Activated CD4-positive, alpha-beta T cell treated with anti-CD3 and anti-CD28 coated beads for 4 hours (primary cell): ENCODE measurements around the gene SDK1.

ENCODE experiments used
- DNase-seq, 2 donors: peaks; one replicate each; pipeline ENCODE4 v3.0.0-alpha.2; 2020

The SDK1 gene

GRCh38 chr7:4129481-4130122 lies 828.5 kb downstream of the SDK1 start:
- no peak for DNase-seq

DNA sequence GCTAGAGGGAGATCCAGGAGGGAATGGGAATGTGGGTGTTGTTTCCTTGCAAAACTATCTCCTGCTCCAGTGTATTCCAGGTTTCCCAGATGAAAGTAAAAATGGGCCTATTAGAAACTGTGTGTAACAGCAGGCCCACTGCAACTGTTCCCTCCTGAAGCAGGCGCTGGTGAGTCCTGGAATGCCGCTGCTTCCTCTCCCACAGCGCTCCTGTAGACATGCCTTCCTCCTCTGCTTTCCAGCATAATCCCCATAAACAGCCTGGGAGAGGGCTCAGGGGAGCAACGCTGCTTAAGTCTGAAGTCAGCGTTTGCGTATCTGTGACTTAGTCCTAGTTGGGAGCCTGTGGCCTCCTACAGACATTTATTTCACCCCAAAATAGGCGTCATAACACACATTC lies 830.0 kb downstream of the SDK1 start:
- DNase-seq = no peak

DNA sequence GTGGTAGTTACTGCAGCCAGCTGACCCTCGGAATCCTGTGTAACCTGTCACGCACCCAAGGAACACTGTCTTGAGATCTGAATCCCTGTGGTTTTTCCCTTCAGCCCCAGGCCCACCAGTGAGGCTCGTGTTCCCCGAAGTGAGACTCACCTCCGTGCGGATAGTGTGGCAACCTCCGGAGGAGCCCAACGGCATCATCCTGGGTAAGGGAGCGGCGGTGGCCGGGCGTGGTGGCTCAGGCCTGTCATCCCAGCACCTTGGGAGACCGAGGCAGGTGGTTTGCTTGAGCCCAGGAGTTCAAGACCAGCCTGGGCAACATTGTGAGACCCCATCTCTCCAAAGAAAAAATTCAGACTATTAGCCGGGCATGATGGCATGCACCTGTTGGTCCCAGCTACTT lies 831.2 kb downstream of the SDK1 start:
- DNase-seq = no peak

GRCh38 chr7:4133491-4134044 lies 832.5 kb downstream of the SDK1 start:
- no peak for DNase-seq

DNA sequence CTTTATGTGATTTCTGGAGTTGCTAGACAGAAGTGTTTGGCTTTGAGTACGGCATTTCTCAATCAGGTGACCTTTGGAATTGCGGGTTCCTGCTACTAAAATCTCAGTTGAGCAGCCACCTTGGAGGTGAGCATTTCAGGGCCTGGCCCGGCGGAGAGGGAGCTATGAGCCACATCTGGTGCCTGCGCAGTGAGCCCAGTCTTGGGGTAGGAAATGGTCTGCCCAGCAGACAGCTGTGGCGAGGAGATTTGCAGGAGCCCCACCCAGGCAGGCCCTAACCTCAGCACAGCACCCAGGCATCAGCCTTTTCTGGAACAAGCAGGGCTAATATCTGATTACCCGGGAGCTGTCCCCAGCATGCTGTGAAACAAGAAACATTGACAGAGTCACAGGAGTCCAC lies 833.2 kb downstream of the SDK1 start:
- DNase-seq = no peak

DNA sequence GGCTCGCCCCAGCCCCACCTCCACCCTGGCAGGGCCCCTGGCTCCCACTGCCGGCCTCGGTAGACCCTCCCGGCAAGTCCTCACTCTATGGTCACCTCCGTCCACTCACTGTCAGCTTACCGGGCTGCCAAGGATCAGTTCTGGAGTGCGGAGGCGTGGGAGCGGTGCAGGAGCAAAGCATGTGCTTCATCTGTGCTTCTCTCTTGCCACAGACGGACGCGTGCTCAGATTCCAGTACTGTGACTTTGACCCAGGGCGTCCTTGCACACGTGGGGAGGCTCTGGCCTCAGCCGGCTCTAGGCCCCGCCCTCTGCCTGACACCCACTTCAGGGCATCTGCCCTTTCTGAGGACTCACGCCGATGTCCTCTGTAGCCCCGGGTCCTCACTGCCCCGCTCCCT lies 833.6 kb downstream of the SDK1 start:
- no peak for DNase-seq

- DNase-seq = no peak
These were observed 834.2 kb downstream of the SDK1 start for GRCh38 chr7:4135301-4135700.

- no peak for DNase-seq
These were observed 835.0 kb downstream of the SDK1 start for GRCh38 chr7:4136036-4136435.

DNA sequence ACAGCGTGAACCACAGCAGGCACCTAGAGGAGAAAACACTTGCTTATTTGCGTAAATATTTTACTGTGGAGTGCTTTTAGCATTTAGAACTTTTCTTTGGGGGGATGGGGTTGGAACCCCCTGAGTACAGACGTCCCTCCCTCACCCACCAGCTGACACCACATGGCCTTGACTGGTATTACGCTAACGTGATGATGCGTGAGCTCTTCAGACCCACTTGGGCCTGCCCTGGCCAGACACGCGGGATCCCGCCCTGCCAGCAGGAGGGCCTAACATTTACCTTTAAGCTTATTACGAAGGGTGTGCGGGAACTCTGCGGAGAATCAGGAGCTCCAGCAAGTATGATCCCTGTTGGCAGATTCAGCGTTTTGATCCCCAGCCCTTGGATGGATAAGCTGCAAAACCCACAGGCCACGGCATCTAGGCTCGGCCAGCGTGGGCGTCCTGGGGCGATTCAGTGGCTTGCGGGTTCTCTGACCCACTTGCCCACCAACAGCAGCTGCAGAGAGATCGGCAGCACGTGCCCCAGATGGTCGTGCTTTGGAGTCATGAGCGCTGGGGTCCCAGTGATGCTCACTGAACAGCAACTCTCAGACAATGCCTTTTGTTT lies 835.6 kb downstream of the SDK1 start:
- no peak for DNase-seq

DNA sequence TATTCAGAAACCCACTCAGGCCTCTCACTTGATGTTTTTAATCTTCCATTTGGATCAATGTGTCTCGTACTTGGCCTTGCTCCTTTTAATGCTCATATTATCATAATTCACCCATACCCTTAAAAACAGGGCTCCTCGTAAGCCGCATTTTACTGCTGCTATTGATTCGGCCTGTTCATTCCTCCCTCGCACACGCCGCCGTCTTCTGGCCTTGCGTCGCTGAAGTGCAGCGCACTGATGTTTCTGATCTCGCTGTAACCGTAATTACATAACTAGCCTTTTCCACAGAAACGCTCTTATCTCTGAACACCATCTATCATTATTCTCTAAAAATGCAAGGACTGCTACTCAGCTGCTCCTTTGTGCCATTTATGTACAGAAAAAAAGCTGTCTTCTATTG lies 836.5 kb downstream of the SDK1 start:
- no peak for DNase-seq

- DNase-seq = no peak
These were observed 837.8 kb downstream of the SDK1 start for GRCh38 chr7:4138866-4139265.

- DNase-seq = no peak
These were observed 838.9 kb downstream of the SDK1 start for GRCh38 chr7:4139656-4140625.

GRCh38 chr7:4140933-4141332 lies 839.9 kb downstream of the SDK1 start:
- no peak for DNase-seq

DNA sequence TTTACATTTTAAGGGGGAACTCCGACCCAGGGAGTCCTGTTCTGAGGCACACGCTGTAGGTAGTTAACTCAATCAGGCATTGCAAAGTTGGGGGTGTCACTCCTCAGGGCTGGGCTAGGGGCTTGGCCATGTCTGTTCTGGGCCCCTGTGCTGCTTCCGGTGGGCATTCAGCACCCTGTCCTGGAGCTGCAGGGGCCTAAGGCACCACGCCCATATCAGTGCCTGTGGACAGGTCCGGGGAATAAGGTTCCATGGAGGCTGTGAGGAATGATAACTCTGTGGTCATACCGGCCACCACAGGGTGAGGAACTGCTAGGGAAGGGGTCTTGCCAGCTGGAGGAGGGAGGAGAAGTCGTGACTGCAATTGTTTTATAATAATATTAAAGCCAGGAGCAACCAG lies 842.0 kb downstream of the SDK1 start:
- DNase-seq = no peak

DNA sequence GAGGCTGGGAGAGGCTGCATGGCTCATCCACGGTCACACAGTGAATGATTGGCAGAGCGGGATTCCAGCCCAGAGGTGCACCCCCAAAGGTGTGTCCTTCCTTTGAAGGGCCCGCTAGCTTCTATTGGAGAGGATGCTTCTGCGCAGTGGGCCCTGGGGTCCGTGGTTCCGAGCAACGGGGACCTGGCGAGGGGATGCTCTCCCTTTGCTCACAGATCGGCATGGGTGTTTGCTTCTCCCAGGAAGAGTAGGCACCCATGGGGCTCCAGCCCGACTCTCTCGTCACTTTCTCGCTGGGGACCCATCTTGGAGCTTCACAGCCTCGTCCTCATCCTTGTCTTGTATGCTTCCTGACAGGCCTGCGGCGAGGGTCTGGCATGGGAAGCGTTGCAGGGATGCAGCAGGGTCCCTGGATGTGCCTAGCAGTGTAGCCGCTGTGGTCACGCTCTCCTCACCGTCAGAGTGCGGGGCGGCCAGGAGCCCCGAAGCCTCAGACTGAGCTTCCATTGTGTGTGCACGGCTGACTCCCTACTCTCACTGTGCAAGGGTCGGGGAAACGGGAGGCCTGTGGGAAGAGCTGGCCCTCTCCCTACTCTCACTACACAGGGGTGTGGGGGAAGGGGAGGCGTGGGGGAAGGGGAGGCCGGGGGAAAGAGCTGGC lies 842.6 kb downstream of the SDK1 start:
- no peak for DNase-seq

- DNase-seq = no peak
These were observed 843.2 kb downstream of the SDK1 start for GRCh38 chr7:4144172-4144701.

DNA sequence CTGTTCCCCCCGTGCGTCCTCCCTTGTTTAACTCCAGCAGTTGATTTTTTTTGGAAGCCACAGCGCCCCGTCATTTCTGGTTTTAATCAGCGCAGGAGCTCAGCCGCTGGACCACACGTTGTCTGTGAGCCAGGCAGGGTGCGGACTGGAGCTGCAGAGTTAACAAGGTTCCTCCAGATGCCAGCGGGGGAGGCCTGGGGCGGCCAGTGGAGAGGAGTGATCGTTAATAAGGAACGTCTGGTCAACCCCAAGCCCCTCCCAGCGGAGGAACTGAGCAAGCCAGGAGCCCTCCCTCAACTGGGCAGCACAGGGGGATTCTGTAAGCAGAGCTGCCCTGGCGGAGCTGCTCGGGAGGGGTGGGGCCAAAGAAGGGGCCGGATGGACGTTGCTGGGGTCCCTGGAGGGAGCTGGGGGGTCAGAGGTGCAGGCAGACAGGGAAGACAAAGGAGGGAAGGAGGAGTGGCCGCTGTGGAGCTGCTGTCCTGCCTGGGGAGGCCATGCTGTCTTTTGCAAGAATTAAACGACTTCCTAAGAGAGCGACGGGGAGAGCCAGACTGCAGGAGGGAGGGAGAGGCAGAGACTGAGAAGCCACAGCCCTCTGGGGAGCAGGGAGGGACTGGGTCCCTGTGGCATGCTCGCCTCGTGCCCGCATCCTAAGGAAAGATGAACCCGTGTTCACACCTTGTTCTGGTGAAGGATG lies 843.9 kb downstream of the SDK1 start:
- DNase-seq = no peak

DNA sequence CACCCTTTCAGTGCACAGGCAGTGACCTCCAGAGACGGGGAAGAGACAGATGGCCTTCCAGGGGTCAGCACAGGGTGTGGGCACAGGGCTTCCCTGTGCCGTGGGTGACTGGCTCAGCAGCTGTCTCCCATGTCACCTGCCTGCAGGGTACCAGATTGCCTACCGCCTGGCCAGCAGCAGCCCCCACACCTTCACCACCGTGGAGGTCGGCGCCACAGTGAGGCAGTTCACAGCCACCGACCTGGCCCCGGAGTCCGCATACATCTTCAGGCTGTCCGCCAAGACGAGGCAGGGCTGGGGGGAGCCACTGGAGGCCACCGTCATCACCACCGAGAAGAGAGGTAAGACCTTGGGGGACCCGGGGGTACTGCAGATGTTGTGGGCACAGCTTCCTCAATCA lies 844.5 kb downstream of the SDK1 start:
- DNase-seq = no peak

DNA sequence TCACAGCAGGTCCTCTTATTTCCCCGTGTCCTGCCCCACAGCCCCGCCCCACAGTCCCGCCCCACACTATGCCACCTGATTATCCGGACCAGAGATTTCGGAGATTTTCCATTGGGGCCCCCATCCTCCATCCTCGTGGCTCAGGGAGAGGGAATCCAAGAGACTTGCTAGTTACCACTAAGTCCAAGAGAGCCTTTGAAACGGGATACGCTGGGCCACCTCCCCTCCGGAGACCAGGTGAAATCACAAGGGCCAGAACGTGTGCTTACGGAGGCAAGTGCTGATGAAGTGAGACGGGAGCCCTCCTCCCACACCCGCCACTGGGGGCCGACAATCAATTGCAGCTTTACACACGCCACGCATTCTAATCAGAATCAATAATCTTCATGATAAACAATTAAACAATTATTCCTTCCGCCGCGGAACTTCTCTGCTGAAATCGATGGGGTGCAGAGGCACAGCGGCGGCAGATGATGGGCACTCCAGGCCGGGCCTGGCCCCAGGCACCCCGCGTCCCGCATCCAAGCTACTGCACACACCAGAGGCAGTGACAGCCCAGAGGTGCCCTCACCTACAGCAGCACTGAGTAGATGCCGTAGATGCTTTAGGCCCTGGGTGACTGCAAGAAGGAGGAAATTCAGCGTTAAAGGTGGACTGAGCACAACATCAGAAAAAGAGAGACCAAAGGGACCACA lies 847.0 kb downstream of the SDK1 start:
- DNase-seq = no peak

DNA sequence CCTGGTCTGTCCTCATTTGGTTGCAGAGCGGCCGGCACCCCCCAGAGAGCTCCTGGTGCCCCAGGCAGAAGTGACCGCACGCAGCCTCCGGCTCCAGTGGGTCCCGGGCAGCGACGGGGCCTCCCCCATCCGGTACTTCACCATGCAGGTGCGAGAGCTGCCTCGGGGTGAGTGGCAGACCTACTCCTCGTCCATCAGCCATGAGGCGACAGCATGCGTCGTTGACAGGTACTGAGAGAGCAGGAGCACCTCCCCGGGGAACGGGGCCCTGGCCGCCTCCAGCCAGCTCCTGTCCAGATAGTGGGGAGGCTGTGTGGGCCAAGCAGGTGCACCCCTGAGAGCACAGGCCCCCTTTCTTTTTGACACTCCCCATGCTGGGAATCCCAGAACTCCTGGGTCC lies 848.2 kb downstream of the SDK1 start:
- no peak for DNase-seq

- DNase-seq = no peak
These were observed 848.6 kb downstream of the SDK1 start for GRCh38 chr7:4149645-4150044.

DNA sequence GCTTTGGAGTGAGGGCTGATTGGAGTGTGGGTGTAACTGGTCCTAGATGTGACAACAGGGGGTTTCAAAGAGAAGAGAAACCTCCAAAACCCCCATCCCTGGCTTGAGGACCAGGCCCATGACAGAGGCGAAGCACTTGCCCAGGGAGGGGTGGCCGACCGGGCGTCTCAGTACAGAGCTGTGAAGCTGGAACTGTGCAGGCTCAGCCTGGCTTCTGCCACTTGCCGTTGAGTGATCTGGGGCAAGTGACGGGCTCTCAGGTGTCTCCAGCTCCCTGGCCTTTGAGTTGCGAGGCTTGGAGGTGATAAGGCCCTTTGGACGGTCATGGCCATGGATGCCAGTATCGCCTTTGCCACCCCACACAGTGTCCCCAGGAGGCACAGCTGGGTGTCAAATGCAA lies 849.7 kb downstream of the SDK1 start:
- DNase-seq = no peak
